Neural cell (in vitro differentiated cells): Measurements from ENCODE around the gene MYBPC1.

ENCODE experiments used
- CTCF ChIP-seq: fragments of 450-650 bp; IDR thresholded peaks from 2 replicates; pipeline ENCODE4 v1.5.1; 2014; ENCODE audit warnings: antibody characterized with exemption, mild to moderate bottlenecking, moderate library complexity; ENCODE audit not compliant: poor library complexity, severe bottlenecking
- EZH2 ChIP-seq: fragments of 200-600, 300-800 bp; shearing (Covaris generic), sonication (generic); IDR thresholded peaks from 2 replicates; pipeline ENCODE4 v1.6.1; 2014; ENCODE audit warnings: antibody characterized with exemption, low read length, borderline replicate concordance, mild to moderate bottlenecking; ENCODE audit not compliant: insufficient read depth, poor library complexity, severe bottlenecking
- POLR2AphosphoS5 ChIP-seq: IDR thresholded peaks from 2 replicates; pipeline ENCODE4 v1.6.1; 2012
- REST ChIP-seq: IDR thresholded peaks from 2 replicates; pipeline ENCODE4 v1.6.1; 2012; ENCODE audit warnings: borderline replicate concordance
- SMC3 ChIP-seq: fragments of 450-650 bp; conservative IDR thresholded peaks from 2 replicates; pipeline ENCODE4 v1.6.1; 2014; ENCODE audit warnings: antibody characterized with exemption, mild to moderate bottlenecking, moderate library complexity; ENCODE audit not compliant: poor library complexity

- TF ChIP-seq CTCF (no peak), EZH2 (no peak), POLR2AphosphoS5 (no peak), SMC3 (no peak), REST (no peak)
Measured at GRCh38 chr12:101700299-101700820, 105.6 kb downstream of the MYBPC1 start.
